CD4-positive, alpha-beta T cell treated with Interleukin-15 for 4 hours (primary cell): ENCODE measurements around the gene TDRD5.

ENCODE experiments used
- DNase-seq: peaks from one replicate; pipeline ENCODE4 v3.0.0-alpha.2; 2020; ENCODE audit warnings: low spot score

Gene TDRD5

GRCh38 chr1:179591592-179592580, at the start of gene TDRD5:
TDRD5 (plus strand) TSS chr1:179591832; CDS start chr1:179592616, 784 bp downstream.
- no peak for DNase-seq

GRCh38 chr1:179545321-179545720, 46.3 kb upstream of the TDRD5 start:
- DNase-seq = no peak

- no peak for DNase-seq
Measured at GRCh38 chr1:179547021-179547535, 44.6 kb upstream of the TDRD5 start.

GRCh38 chr1:179548666-179549367, 42.8 kb upstream of the TDRD5 start:
- DNase-seq = no peak

GRCh38 chr1:179549368-179549700, 42.3 kb upstream of the TDRD5 start:
- no peak for DNase-seq

- no peak for DNase-seq
Measured at GRCh38 chr1:179550746-179551682, 40.6 kb upstream of the TDRD5 start.

GRCh38 chr1:179554427-179554826, 37.2 kb upstream of the TDRD5 start:
- no peak for DNase-seq

- DNase-seq = no peak
Measured at GRCh38 chr1:179558078-179558477, 33.6 kb upstream of the TDRD5 start.

- no peak for DNase-seq
Measured at GRCh38 chr1:179575497-179576314, 15.9 kb upstream of the TDRD5 start, which contains the start of gene NPHS2. NPHS2 (minus strand) TSS chr1:179575948; CDS start chr1:179575864, 84 bp downstream.

- no peak for DNase-seq
Measured at GRCh38 chr1:179576509-179576908, 15.1 kb upstream of the TDRD5 start.

GRCh38 chr1:179583771-179584320, 7.8 kb upstream of the TDRD5 start:
- DNase-seq = no peak

- no peak for DNase-seq
Measured at GRCh38 chr1:179586107-179586823, 5.4 kb upstream of the TDRD5 start.

GRCh38 chr1:179587336-179587735, 4.3 kb upstream of the TDRD5 start:
- DNase-seq = no peak

- DNase-seq = no peak
Measured at GRCh38 chr1:179588425-179589024, 3.1 kb upstream of the TDRD5 start.

- DNase-seq = no peak
Measured at GRCh38 chr1:179589509-179589908, 2.1 kb upstream of the TDRD5 start.

- DNase-seq = no peak
Measured at GRCh38 chr1:179590671-179591070, 961 bp upstream of the TDRD5 start.

- DNase-seq = no peak
Measured at GRCh38 chr1:179591253-179591591, 410 bp upstream of the TDRD5 start.

GRCh38 chr1:179598631-179599030, 7.0 kb downstream of the TDRD5 start:
- no peak for DNase-seq

- DNase-seq = no peak
Measured at GRCh38 chr1:179599623-179600249, 8.1 kb downstream of the TDRD5 start.
